NCI-H2107 treated with DMSO at 0.1 percent for 48 hours (cell line): Measurements from ENCODE around the gene HAX1.
"Not testable (repeated sequence)": the region's sequence is repeated elsewhere in the genome, so short reads cannot be mapped to it uniquely, and the experiment has no call there.

ENCODE experiments used
- DNase-seq: peaks from one replicate; lab custom pipeline; 2025; ENCODE audit not compliant: unreplicated experiment; lab: John Stamatoyannopoulos, UW

Gene HAX1

GRCh38 chr1:154276797-154277196 lies 4.4 kb downstream of the HAX1 start:
- DNase-seq: no peak

- not testable (repeated sequence) for DNase-seq
Measured at GRCh38 chr1:154287591-154287990, 15.2 kb downstream of the HAX1 start.

- no peak for DNase-seq
Measured at GRCh38 chr1:154288661-154289060, 16.2 kb downstream of the HAX1 start.

- DNase-seq: no peak
Measured at GRCh38 chr1:154290921-154291320, 18.5 kb downstream of the HAX1 start.

GRCh38 chr1:154295408-154296235 lies 23.2 kb downstream of the HAX1 start:
- DNase-seq: no peak

GRCh38 chr1:154301582-154301981 lies 29.2 kb downstream of the HAX1 start:
- DNase-seq: no peak

- DNase-seq: no peak
Measured at GRCh38 chr1:154304664-154305337, 32.4 kb downstream of the HAX1 start.

GRCh38 chr1:154306151-154306550 lies 33.7 kb downstream of the HAX1 start:
- DNase-seq: no peak

GRCh38 chr1:154307670-154308270 lies 35.3 kb downstream of the HAX1 start:
- DNase-seq: not testable (repeated sequence)

GRCh38 chr1:154309136-154309535 lies 36.7 kb downstream of the HAX1 start:
- DNase-seq: not testable (repeated sequence)

- not testable (repeated sequence) for DNase-seq
Measured at GRCh38 chr1:154312229-154313065, 40.0 kb downstream of the HAX1 start.

GRCh38 chr1:154313066-154313356 lies 40.6 kb downstream of the HAX1 start:
- no peak for DNase-seq

GRCh38 chr1:154314226-154314625 lies 41.8 kb downstream of the HAX1 start:
- not testable (repeated sequence) for DNase-seq

GRCh38 chr1:154316704-154317103 lies 44.3 kb downstream of the HAX1 start:
- DNase-seq: no peak

- no peak for DNase-seq
Measured at GRCh38 chr1:154318386-154318785, 46.0 kb downstream of the HAX1 start.

GRCh38 chr1:154320882-154321608 lies 48.6 kb downstream of the HAX1 start, which contains the start of gene AQP10:
Gene AQP10, plus strand, starts transcription at chr1:154321093. Its CDS starts 63 bp downstream, at chr1:154321156.
- DNase-seq: no peak

GRCh38 chr1:154321609-154321934 lies 49.1 kb downstream of the HAX1 start:
- not testable (repeated sequence) for DNase-seq

GRCh38 chr1:154323493-154323892 lies 51.1 kb downstream of the HAX1 start:
- no peak for DNase-seq

GRCh38 chr1:154324241-154324640 lies 51.8 kb downstream of the HAX1 start:
- DNase-seq: no peak
